ENCODE data around the gene ZNF366. TPM values are rescaled to one million over a fixed set of nuclear protein-coding genes. Genes with fewer than 3 reads are reported as not detected.

Gene ZNF366
- total RNA-seq, 1 donor from 2014 or later, result 0.94 TPM

DNA sequence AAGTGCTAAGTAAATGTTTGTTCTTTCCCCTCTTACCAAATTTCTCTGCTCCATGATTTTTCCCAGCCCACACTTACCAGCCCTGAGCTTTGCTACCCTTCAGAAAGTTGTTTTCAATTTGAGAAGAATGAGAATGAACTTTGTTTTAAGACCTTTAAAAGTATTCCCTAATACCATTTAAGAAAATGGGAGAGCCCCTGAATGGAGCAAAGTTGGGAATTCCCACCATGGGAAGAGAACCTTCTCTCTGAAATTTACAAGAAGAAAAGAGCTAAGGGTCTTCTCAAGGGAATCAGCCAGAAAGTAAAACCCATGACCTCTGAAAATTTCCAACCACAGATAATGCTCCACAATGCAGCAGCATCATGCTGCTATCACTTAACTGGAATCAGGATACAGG is 17.7 kb downstream of the ZNF366 start:
- DNase-seq, result no peak

DNA sequence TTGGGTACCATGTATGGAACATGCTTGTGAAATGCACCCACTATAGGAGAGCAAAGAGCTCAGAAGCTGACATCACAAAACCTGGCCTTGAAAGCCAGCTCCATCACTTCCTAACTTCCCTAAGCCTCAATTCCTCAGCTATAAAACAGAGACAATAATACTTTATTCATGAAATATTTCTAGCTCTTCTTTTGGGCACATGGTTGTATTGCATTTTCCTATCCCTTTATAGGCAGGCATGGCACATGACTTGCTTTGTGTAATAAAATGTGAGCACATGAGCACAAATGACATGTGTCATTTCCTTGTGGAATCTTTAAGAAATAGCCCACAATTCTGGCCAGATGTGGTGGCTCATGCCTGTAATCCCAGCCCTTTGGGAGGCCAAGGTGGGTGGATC is 18.5 kb downstream of the ZNF366 start:
- DNase-seq, result no peak

DNA sequence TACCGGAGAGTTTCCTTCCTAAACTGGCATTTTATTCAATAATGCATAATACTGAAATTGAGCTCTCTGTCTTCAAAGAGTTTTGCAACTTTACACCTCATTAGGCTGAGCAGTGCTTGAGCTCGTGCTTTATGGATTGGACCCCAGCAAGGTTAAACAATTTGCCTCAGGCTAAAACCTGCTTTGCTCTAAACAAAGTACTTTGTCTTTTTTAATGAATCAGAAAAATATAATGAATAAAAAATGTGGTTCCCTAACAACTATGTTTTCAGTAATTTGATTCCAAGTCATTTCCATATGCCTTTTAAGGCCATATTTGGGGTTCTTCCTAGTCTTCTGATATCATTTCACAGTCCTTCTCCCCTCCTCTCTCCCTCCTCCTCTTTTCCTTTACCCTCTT is 20.0 kb downstream of the ZNF366 start:
- no peak for DNase-seq

DNA sequence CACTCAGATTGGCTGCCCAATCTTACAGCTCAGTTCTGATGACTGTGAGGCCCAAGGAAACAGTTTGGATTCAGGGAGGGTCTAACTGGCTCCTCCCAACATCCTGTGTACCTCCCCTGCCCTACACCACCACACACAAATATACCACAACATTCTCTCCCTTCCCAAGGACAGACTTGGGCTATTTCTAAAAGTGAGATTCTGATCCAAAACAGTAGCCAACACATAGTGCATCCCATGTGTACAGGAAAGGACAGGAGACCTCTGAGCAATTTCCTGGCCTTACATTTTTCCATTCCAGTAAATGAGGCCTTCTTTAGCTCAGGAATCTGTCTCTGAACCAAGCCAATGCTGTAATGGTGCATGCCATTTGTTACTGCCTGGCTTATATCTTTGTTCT is 20.8 kb downstream of the ZNF366 start:
- DNase-seq, result no peak

GRCh38 chr5:72485430-72485974 is 21.7 kb downstream of the ZNF366 start:
- no peak for DNase-seq

DNA sequence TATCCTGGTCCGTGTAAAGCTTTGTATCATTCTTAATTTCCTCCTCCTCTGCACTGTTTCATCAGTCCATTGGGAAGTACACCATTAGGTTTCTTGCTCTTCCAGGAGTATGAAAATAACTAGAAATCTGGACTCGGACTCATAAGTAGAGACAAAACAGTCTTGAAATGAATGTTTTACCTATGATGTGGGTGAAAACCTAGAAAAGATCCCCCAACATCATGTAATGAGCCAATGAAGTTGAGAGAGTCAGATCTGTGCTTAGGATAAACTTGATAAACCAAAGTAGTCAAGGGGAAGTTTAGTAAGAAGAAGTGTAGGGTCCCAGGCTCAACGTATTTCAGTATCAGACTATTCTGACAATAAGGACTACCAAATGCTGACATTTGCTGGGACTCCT is 25.2 kb downstream of the ZNF366 start:
- DNase-seq, result no peak

DNA sequence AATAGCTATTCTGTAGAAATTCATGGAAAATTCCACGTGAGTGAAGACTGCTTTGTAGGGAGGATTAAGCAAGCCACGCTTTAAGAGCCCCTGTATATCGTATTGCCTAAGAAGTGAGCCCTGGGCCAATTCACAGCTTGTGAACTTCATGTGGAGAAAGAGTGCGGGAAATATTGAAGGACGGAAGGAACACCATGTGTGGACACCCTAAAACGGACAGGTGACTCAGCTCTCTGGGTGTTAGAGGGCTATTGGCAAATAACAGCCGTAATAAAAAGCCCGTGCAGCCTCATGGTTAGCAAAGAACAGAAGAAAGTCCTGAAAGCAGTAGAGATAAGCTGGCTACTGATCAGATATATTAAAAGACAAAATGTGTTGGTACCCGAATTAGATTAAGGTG is 26.4 kb downstream of the ZNF366 start:
- no peak for DNase-seq

GRCh38 chr5:72479921-72480320 is 27.3 kb downstream of the ZNF366 start:
- no peak for DNase-seq

DNA sequence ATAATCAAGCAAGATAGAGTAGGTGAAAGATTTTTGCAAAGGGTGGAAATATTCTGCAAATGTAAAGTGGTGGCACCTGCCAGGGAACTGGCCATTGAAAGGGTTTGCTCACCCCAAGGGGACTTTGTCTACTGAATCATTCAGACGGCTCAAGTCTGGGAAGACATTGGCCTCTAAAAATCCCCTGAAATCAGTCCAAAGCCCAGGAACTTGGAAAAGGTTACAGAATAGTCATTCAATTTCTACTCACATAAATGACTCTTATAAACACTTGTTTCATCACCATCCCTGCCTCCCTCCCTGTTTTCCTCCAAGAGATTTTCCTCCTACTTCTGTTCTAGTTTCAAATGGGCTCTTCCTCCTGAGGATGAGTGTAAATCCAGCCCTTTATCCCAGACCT is 28.5 kb downstream of the ZNF366 start:
- DNase-seq, result no peak

GRCh38 chr5:72478276-72478675 is 28.9 kb downstream of the ZNF366 start:
- no peak for DNase-seq

DNA sequence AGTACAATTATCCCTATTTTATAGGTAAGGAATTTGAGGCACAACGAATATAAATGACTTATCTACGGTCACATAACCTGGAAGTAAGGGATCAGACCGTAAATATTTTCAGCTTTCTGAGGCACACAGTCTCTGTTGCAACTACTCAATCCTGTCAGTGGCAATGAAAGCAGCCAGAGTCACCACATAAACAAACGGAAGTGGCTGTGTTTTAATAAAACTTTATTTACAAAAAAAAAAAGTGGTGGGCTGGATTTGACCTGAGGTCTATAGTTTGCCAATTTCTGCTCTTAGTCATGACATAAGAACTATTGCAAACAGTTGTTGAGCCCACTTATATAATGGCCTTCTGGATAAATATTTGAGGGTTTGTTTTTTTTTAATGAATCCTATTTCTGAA is 29.6 kb downstream of the ZNF366 start:
- DNase-seq, result no peak

GRCh38 chr5:72477176-72477575 is 30.0 kb downstream of the ZNF366 start:
- no peak for DNase-seq

DNA sequence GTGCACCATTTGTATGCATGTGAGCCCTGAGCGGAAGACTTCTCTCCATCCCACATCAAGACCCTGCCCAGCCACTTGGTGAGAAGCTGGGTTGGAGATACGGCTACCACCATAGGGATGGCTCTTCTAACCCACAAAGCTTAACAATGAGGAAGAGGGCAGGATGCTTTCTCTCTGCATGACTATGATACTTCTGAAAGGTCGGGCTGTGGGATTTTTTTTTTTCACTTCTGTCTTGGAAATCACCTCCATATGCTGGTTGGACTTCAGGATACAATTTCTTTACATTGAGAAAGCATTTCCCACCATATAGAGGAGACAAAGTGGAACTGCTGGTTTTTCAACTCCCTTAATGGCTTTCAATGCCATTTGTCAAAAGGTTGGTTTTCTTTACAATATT is 30.5 kb downstream of the ZNF366 start:
- no peak for DNase-seq

GRCh38 chr5:72476275-72476674 is 30.9 kb downstream of the ZNF366 start:
- DNase-seq, result no peak

DNA sequence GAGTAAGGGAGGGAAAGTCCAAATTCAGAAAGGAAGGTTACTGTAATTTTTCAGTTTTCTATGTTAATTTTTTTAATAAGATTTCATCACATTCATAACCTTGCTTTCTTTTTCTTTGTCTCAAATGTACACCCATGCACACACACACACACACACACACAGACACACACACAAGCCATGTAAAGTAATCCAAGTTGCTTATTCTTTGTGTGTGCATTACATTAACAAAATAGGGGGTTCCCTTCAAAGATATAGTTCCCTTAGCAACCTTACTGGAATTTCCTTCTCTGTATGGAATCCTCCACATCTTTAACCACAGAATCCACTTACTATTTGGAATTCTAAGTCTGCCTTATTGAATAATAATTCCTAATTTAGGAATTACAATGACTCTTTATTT is 32.7 kb downstream of the ZNF366 start:
- no peak for DNase-seq

- DNase-seq, result no peak
Measured at GRCh38 chr5:72474046-72474500, 33.1 kb downstream of the ZNF366 start.

GRCh38 chr5:72472666-72473422 is 34.4 kb downstream of the ZNF366 start:
- DNase-seq, result no peak

GRCh38 chr5:72472031-72472430 is 35.2 kb downstream of the ZNF366 start:
- no peak for DNase-seq

GRCh38 chr5:72470826-72471225 is 36.4 kb downstream of the ZNF366 start:
- DNase-seq, result no peak

DNA sequence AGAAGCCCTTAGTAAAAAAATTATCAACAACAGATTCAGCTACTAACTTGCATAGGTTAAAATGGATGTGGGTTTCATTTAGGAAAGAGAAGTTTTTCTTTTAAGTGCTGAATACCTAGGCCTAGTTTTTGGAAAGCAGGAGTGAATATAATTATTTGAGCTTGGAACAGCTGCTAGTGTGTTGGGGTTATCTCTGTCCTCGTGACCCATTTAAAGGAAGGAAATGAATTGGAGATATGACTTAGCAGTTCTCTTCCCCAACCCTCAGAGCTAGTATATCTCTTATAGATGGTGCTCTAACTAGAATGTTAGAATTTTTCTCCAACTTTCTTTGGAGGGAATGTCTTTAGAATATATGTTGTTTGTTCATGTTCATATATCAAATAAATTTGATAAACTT is 38.6 kb downstream of the ZNF366 start:
- no peak for DNase-seq

- DNase-seq, result no peak
Measured at GRCh38 chr5:72468024-72468423, 39.2 kb downstream of the ZNF366 start.

DNA sequence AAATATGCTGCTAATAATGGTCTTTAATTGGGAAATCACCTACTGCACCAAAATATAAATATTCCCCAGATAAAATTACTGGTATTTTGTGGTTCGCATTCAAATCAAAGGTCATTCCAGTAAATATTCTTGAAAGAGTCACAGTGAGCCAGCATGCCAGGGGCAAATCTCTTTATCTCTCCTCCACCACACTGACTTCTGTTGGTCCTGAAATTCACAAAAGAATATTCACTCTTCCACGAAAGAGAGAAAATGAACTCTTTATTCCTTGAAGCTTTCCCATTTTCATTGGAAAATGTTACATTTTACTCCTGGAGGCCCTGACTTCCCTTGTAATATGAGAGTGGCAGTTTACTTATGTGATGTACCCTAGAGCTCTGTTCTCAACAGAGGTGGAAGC is 39.7 kb downstream of the ZNF366 start:
- no peak for DNase-seq

GRCh38 chr5:72465601-72466563 is 41.3 kb downstream of the ZNF366 start:
- DNase-seq, result no peak
